ENCODE measurements around the gene MIGA1.

MIGA1 gene, protein sequence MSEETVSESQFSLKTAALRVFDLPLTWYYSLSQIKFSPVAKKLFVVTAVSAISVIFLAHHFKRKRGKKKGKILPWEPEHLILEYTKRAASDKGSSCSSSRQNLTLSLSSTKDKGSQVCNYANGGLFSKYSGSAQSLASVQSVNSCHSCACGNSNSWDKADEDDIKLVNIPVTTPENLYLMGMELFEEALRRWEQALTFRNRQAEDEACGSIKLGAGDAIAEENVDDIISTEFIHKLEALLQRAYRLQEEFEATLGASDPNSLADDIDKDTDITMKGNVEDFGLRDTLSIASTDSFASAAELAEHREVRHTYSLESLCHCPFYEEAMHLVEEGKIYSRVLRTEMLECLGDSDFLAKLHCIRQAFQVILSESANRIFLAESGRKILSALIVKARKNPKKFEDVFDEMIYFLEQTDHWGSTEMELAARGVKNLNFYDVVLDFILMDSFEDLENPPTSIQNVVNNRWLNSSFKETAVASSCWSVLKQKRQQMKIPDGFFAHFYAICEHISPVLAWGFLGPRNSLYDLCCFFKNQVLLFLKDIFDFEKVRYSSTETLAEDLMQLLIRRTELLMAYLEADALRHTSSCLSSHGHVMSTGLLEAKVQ

DNA sequence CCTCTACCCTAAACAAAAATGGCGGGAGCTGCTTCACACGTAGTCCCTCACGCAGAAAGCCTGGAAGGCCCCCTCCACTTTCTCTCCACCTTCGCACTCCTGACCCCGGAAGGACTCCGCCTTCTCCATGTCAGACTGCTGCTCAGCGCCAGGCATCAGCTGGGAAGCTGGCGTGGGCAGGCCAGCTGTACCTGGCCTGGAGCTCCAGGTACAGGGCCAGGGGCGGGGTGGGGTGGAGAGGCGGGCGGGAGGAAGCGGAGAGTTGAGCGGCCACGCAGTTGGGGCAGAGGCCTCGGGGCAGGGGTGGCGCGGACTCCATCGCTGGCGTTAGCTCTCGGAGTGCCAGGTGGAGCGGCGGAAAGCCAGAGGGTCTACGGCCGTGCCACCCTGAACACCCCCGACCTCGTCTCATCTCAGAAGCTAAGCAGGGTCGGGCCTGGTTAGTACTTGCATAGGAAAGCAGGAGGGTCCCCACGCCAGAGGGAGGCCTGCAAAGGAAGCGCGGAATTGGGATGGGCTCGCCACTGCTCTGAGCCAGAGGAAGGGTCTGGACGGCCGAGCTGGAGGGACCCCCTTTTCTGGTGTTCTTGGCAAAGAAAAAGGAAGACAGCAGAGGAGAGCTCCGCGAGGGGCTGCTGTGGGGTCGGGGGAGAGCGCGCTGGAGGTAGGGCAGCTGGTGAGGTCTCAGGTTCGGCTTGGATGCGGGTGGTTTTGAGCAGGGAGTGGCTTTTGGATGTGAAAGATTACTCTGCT lies at the start of gene MIGA1:
Gene MIGA1 (plus strand): TSS at position 121 of the 753 bp plus-strand sequence. CDS start 3,604 bp downstream, outside the sequence.
- TF ChIP-seq, protein P1, sequence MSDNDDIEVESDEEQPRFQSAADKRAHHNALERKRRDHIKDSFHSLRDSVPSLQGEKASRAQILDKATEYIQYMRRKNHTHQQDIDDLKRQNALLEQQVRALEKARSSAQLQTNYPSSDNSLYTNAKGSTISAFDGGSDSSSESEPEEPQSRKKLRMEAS (IDR thresholded peaks at IDR 0.05), result peak; percentile 84
- TF ChIP-seq EGR1 (IDR thresholded peaks at IDR 0.05) (peak; percentile 92), TCF12 (IDR thresholded peaks at IDR 0.05; ENCODE audit: low read depth) (peak; percentile 54; the same call in 1 of the 2 replicates), CREB1 (IDR thresholded peaks at IDR 0.05; ENCODE audit: low read depth) (peak; percentile 60), RAD21 (IDR thresholded peaks at IDR 0.05; ENCODE audit: low read depth) (no peak), EP300 (IDR thresholded peaks at IDR 0.05; ENCODE audit: borderline replicate concordance) (no peak; the same call in 1 of the 2 replicates), NFIC (IDR thresholded peaks at IDR 0.05) (peak; percentile 45), FOXM1 (IDR thresholded peaks at IDR 0.05; ENCODE audit: borderline replicate concordance, low read depth) (no peak), TAF1 (IDR thresholded peaks at IDR 0.05; ENCODE audit: low read depth) (peak; percentile 60; the same call in 1 of the 2 replicates), ZBTB7A (IDR thresholded peaks at IDR 0.05; ENCODE audit: low read depth) (0 out of 2 replicates have a peak, but pooled peaks have one; percentile 39), TEAD4 (IDR thresholded peaks at IDR 0.05) (peak; percentile 33; the same call in 1 of the 2 replicates), YY1 (IDR thresholded peaks at IDR 0.05; ENCODE audit: low read depth) (peak; percentile 98), CEBPB (IDR thresholded peaks at IDR 0.05) (peak; percentile 13; the same call in 1 of the 2 replicates)
- TF ChIP-seq, protein P2, sequence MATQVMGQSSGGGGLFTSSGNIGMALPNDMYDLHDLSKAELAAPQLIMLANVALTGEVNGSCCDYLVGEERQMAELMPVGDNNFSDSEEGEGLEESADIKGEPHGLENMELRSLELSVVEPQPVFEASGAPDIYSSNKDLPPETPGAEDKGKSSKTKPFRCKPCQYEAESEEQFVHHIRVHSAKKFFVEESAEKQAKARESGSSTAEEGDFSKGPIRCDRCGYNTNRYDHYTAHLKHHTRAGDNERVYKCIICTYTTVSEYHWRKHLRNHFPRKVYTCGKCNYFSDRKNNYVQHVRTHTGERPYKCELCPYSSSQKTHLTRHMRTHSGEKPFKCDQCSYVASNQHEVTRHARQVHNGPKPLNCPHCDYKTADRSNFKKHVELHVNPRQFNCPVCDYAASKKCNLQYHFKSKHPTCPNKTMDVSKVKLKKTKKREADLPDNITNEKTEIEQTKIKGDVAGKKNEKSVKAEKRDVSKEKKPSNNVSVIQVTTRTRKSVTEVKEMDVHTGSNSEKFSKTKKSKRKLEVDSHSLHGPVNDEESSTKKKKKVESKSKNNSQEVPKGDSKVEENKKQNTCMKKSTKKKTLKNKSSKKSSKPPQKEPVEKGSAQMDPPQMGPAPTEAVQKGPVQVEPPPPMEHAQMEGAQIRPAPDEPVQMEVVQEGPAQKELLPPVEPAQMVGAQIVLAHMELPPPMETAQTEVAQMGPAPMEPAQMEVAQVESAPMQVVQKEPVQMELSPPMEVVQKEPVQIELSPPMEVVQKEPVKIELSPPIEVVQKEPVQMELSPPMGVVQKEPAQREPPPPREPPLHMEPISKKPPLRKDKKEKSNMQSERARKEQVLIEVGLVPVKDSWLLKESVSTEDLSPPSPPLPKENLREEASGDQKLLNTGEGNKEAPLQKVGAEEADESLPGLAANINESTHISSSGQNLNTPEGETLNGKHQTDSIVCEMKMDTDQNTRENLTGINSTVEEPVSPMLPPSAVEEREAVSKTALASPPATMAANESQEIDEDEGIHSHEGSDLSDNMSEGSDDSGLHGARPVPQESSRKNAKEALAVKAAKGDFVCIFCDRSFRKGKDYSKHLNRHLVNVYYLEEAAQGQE (IDR thresholded peaks at IDR 0.05; ENCODE audit: low read depth), result no peak
- TF ChIP-seq, protein P3, sequence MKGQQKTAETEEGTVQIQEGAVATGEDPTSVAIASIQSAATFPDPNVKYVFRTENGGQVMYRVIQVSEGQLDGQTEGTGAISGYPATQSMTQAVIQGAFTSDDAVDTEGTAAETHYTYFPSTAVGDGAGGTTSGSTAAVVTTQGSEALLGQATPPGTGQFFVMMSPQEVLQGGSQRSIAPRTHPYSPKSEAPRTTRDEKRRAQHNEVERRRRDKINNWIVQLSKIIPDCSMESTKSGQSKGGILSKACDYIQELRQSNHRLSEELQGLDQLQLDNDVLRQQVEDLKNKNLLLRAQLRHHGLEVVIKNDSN (IDR thresholded peaks at IDR 0.05), result peak; percentile 60; the same call in 1 of the 2 replicates

DNA sequence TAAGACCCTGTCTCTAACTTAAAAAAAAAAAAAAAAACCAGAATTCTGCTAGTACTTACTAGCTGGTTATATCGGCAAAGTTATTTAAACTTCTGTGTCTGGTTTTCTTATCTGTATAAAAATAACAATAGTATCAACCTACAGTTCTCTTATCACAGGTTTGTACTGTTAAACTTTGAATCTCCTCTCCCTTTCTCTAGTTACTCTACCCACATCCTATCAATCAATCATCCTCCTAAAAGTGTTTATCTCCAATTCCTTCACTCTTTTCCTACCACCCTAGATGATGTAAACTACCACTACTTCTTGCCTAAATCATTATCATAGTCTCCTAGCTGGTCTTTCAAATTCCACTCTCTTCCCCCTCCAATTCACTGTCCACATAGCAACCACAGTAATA lies 47.4 kb upstream of the MIGA1 start:
- no peak for TF ChIP-seq CREB1 (IDR thresholded peaks at IDR 0.05; ENCODE audit: low read depth)
- no peak for TF ChIP-seq ZBTB7A (IDR thresholded peaks at IDR 0.05; ENCODE audit: low read depth)
- TF ChIP-seq, protein P2 (IDR thresholded peaks at IDR 0.05; ENCODE audit: low read depth), result no peak
- no peak for TF ChIP-seq EP300 (IDR thresholded peaks at IDR 0.05; ENCODE audit: borderline replicate concordance)
- TF ChIP-seq EGR1 (IDR thresholded peaks at IDR 0.05), result no peak
- TF ChIP-seq NFIC (IDR thresholded peaks at IDR 0.05), result no peak
- TF ChIP-seq, protein P1 (IDR thresholded peaks at IDR 0.05), result no peak
- no peak for TF ChIP-seq CEBPB (IDR thresholded peaks at IDR 0.05)
- TF ChIP-seq TAF1 (IDR thresholded peaks at IDR 0.05; ENCODE audit: low read depth), result no peak
- TF ChIP-seq RAD21 (IDR thresholded peaks at IDR 0.05; ENCODE audit: low read depth), result no peak
- no peak for TF ChIP-seq TEAD4 (IDR thresholded peaks at IDR 0.05)
- no peak for TF ChIP-seq TCF12 (IDR thresholded peaks at IDR 0.05; ENCODE audit: low read depth)

DNA sequence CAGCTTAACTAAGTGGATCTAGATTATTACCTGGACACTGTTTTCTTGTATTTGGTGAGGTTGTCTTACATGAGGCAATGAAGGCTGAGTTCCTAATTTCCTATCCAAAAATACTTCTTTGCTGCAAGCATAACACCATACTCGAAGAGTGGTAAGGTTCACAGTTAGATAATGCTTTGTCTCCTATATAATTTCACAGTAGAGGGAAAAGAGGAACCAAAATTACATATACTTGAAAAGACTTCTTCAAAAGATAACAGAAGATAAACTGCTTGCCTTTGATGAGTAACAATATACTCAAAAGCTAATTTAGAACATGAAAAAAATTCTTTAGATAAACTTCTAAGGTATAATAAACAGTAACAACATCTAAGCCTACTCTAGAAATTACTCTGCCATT lies 40.2 kb upstream of the MIGA1 start:
- TF ChIP-seq CREB1 (IDR thresholded peaks at IDR 0.05; ENCODE audit: low read depth) (no peak), CEBPB (IDR thresholded peaks at IDR 0.05) (no peak), ZBTB7A (IDR thresholded peaks at IDR 0.05; ENCODE audit: low read depth) (no peak), YY1 (IDR thresholded peaks at IDR 0.05; ENCODE audit: low read depth) (no peak), TCF12 (IDR thresholded peaks at IDR 0.05; ENCODE audit: low read depth) (no peak), EGR1 (IDR thresholded peaks at IDR 0.05) (no peak), TEAD4 (IDR thresholded peaks at IDR 0.05) (no peak), FOXM1 (IDR thresholded peaks at IDR 0.05; ENCODE audit: borderline replicate concordance, low read depth) (no peak), EP300 (IDR thresholded peaks at IDR 0.05; ENCODE audit: borderline replicate concordance) (no peak), RAD21 (IDR thresholded peaks at IDR 0.05; ENCODE audit: low read depth) (no peak), NFIC (IDR thresholded peaks at IDR 0.05) (no peak), TAF1 (IDR thresholded peaks at IDR 0.05; ENCODE audit: low read depth) (no peak)
- TF ChIP-seq, protein P1 (IDR thresholded peaks at IDR 0.05), result no peak
- TF ChIP-seq, protein P2 (IDR thresholded peaks at IDR 0.05; ENCODE audit: low read depth), result no peak
